Activated CD8-positive, alpha-beta memory T cell treated with anti-CD3 and anti-CD28 coated beads, Interleukin-2, amount 50 U/mL, for 24 hours (primary cell): ENCODE measurements around the gene DOLPP1.

ENCODE experiments used
- DNase-seq: peaks from one replicate; pipeline ENCODE4 v3.0.0-alpha.2; 2020; ENCODE audit errors: extremely low read depth

The DOLPP1 gene

DNA sequence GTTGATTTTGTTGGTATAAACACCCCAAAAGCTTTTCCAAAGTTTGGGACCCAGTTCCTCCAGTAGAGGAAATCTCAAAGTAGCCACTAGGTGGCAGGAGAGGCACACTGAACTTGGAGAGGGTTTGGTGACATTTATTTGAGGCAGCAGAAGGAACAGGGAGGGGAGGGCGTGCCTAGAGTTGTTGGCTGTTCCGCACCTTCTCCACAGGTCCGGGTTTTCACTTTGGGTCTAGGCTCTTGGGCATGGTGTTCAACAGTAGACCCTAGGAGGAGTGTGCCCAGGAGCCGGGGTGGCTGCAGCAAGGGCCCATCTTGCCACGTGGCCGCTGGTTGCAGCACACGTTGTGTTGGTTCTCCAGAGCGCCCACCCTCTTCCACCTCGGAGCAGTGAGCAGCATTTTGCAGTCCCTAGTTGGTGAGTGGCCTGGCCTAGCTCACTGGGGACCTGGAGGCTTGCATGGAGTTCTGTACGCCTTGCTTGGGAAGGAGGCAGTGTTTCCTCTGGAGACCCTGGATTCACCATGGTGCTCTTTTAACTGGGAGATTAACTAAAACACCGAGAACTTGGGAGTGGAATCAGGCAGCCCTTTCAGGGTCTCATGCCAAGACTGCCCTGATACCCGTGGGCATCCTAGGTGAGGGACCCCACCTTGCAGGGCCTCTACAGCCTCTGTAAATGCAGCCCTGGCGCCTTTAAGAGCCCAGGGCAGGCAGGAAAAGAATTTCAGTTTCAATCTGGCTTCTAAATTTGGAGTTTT, 58.5 kb downstream of the DOLPP1 start:
- peak; percentile 25 for DNase-seq

DNA sequence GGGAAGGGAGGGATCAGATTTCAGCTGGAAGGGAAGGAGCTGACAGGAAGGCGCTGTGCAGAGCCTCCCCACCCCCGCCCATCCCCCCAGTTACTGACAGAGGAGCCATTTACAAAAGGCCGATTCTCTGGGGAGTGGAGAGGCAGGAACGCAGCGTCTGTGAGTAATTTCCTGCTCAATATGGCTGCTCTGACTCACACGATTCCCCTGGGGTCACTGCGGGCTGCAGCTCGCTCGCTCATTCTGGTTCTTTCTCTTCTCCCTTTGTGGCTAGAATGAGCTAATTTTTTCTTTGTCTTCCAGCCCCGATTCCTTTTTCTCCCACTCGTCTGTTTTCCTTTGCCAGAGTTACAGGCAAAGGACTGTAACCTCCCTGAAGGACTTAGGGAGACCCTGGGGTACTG, 59.1 kb downstream of the DOLPP1 start:
- DNase-seq: peak; percentile 68
